DOHH2 (cell line): ENCODE data around the gene ZFAND2B.

Source experiments
- CTCF ChIP-seq: fragments of 200-600 bp; sonication (generic); IDR thresholded peaks from one replicate; pipeline ENCODE4 v1.5.1; 2014; ENCODE audit warnings: antibody characterized with exemption, mild to moderate bottlenecking, low read depth, low read length; ENCODE audit not compliant: poor library complexity, severe bottlenecking
- EZH2phosphoT487 ChIP-seq: fragments of 200-600 bp; sonication (generic); IDR thresholded peaks from 2 replicates; pipeline ENCODE4 v1.6.1; 2017; ENCODE audit warnings: borderline replicate concordance, mild to moderate bottlenecking, antibody characterized with exemption, low read length, moderate library complexity, mixed read lengths

GRCh38 chr2:219207884-219208740, 1.5 kb downstream of the ZFAND2B start:
- TF ChIP-seq CTCF (no peak), EZH2phosphoT487 (no peak)
